A204.1 (cell line): ENCODE measurements around the gene RC3H1.

Experiments used
- FAIRE-seq: peaks from 2 replicates; lab custom pipeline; 2012; peaks lifted over from hg19 to GRCh38; lab: Jason Lieb, UNC

RC3H1 gene

GRCh38 chr1:173884701-173885100 lies 137.5 kb downstream of the RC3H1 start:
- no peak for FAIRE-seq
